Measurements from ENCODE around the gene KIAA1217. TPM values are rescaled to one million over a fixed set of nuclear protein-coding genes. Genes with fewer than 3 reads are reported as not detected.

The KIAA1217 gene
- polyA plus RNA-seq, 1 of the 3 experiments (the other 2 are of a cell fraction): 7.2 TPM

DNA sequence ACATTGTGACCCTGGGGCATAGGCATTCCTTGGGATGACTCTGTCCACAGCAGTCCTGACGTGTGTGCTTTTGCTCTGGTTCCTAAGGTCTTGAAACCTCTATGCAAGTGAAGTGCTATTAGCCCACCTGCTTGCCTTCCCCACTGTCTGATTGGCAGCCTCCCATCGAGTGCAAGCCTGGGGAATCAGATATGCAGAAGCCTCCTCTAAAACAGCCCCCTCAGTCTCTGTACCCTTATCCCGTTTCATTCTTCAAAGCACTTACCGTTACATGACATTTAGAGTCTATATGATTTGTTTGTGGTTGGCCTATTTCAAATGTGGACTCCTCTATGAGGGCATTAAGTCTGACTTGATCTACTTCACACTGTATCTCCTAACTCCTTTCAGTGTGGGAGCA, 4.3 kb downstream of the KIAA1217 start:
- POLR2A ChIA-PET: no interaction called here
- no peak for DNase-seq
- Histone ChIP-seq H3K4me3 (ENCODE audit: low read depth in 2 of 2, low read length in 1 of 2) (no peak overlapping the region), H3K4me1 (ENCODE audit: control insufficient read depth in 1 of 2, insufficient read depth in 2 of 2, low read depth in 1 of 2, low read length in 1 of 2) (peaks cover 14 to 16% of the 10 kb centered on the region in 2 experiments), H3K27ac (ENCODE audit: low read depth in 2 of 2, low read length in 1 of 2) (no peak overlapping the region), H3K27me3 (ENCODE audit: insufficient read depth) (no peaks in the 10 kb centered on the region), H2AFZ (ENCODE audit: low read depth) (no peak overlapping the region), H3K36me3 (replicated peaks in 1 of 2; ENCODE audit: control insufficient read depth in 1 of 2, insufficient read depth in 2 of 2, low read length in 1 of 2) (no peaks in the 10 kb centered on the region), H3K4me2 (no peak overlapping the region), H3F3A (replicated peaks; ENCODE audit: insufficient read depth) (peaks cover 7% of the 10 kb centered on the region), H3K9me3 (no peaks in the 10 kb centered on the region), H4K20me1 (ENCODE audit: insufficient read depth) (no peaks in the 10 kb centered on the region), H3K9me2 (no peaks in the 10 kb centered on the region), H3K9ac (no peak overlapping the region), H3K79me2 (ENCODE audit: insufficient read depth) (no peaks in the 10 kb centered on the region)
- no peak for TF ChIP-seq CHD2 (IDR thresholded peaks at IDR 0.05; ENCODE audit: low read length, partially characterized antibody)
- TF ChIP-seq TAF1 (IDR thresholded peaks at IDR 0.05; ENCODE audit: borderline replicate concordance, low read depth, low read length): no peak
- TF ChIP-seq EZH2phosphoT487 (IDR thresholded peaks at IDR 0.05; ENCODE audit: borderline replicate concordance, low read depth): no peak
- TF ChIP-seq JUND (IDR thresholded peaks at IDR 0.05): no peak
- TF ChIP-seq, protein P1, sequence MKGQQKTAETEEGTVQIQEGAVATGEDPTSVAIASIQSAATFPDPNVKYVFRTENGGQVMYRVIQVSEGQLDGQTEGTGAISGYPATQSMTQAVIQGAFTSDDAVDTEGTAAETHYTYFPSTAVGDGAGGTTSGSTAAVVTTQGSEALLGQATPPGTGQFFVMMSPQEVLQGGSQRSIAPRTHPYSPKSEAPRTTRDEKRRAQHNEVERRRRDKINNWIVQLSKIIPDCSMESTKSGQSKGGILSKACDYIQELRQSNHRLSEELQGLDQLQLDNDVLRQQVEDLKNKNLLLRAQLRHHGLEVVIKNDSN (IDR thresholded peaks at IDR 0.05; ENCODE audit: borderline replicate concordance, low read depth): no peak
- TF ChIP-seq ELF1 (IDR thresholded peaks at IDR 0.05): no peak
- TF ChIP-seq, protein P2, sequence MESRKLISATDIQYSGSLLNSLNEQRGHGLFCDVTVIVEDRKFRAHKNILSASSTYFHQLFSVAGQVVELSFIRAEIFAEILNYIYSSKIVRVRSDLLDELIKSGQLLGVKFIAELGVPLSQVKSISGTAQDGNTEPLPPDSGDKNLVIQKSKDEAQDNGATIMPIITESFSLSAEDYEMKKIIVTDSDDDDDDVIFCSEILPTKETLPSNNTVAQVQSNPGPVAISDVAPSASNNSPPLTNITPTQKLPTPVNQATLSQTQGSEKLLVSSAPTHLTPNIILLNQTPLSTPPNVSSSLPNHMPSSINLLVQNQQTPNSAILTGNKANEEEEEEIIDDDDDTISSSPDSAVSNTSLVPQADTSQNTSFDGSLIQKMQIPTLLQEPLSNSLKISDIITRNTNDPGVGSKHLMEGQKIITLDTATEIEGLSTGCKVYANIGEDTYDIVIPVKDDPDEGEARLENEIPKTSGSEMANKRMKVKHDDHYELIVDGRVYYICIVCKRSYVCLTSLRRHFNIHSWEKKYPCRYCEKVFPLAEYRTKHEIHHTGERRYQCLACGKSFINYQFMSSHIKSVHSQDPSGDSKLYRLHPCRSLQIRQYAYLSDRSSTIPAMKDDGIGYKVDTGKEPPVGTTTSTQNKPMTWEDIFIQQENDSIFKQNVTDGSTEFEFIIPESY (IDR thresholded peaks at IDR 0.05; ENCODE audit: borderline replicate concordance, low read depth): no peak
- no peak for TF ChIP-seq GABPA (IDR thresholded peaks at IDR 0.05; ENCODE audit: low read depth)
- TF ChIP-seq, protein P3, sequence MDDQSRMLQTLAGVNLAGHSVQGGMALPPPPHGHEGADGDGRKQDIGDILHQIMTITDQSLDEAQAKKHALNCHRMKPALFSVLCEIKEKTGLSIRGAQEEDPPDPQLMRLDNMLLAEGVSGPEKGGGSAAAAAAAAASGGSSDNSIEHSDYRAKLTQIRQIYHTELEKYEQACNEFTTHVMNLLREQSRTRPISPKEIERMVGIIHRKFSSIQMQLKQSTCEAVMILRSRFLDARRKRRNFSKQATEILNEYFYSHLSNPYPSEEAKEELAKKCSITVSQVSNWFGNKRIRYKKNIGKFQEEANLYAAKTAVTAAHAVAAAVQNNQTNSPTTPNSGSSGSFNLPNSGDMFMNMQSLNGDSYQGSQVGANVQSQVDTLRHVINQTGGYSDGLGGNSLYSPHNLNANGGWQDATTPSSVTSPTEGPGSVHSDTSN (IDR thresholded peaks at IDR 0.05): no peak
- TF ChIP-seq RCOR1 (IDR thresholded peaks at IDR 0.05; ENCODE audit: low read length): no peak
- TF ChIP-seq FOSL2 (IDR thresholded peaks at IDR 0.05; ENCODE audit: borderline replicate concordance, low read depth): no peak
- TF ChIP-seq MEF2A (IDR thresholded peaks at IDR 0.05; ENCODE audit: borderline replicate concordance, low read depth): no peak
- CTCF ChIA-PET: interaction anchor here (0.6 to 0.9 kb wide), 2 partner anchors 45 to 219 kb away, joined by 3 read pairs; no protein-coding TSS in a partner anchor
- 78% methylated on average over 4 of the region's 4 CpGs for whole genome bisulfite sequencing (ENCODE audit: low lambda C conversion rate)

DNA sequence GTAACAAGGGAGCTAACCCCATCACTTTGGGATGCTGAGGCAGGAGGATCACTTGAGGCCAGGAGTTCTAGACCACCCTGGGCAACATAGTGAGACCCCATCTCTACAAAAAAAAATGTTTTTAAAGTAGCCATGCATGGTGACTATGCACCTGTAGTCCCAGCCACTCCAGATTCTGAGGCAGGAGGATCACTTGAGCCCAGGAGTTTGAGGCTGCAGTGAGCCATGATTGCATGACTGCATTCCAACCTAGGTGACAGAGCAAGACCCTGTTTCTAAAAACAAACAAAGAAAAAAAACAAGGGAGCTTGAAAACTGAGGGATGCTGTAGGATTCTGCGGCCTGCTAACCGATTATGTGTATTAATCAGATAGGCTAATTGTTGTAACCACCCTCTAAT, 4.9 kb downstream of the KIAA1217 start:
- Histone ChIP-seq H3K9ac (no peak overlapping the region), H3K27me3 (ENCODE audit: insufficient read depth) (no peaks in the 10 kb centered on the region), H3K9me3 (no peaks in the 10 kb centered on the region), H3K79me2 (ENCODE audit: insufficient read depth) (no peaks in the 10 kb centered on the region), H2AFZ (ENCODE audit: low read depth) (no peak overlapping the region), H3F3A (replicated peaks; ENCODE audit: insufficient read depth) (peaks cover 7% of the 10 kb centered on the region), H3K4me2 (no peak overlapping the region), H4K20me1 (ENCODE audit: insufficient read depth) (no peaks in the 10 kb centered on the region), H3K4me3 (ENCODE audit: low read depth in 2 of 2, low read length in 1 of 2) (no peak overlapping the region), H3K9me2 (no peaks in the 10 kb centered on the region), H3K27ac (ENCODE audit: low read depth in 2 of 2, low read length in 1 of 2) (no peak overlapping the region), H3K36me3 (replicated peaks in 1 of 2; ENCODE audit: control insufficient read depth in 1 of 2, insufficient read depth in 2 of 2, low read length in 1 of 2) (no peaks in the 10 kb centered on the region), H3K4me1 (ENCODE audit: control insufficient read depth in 1 of 2, insufficient read depth in 2 of 2, low read depth in 1 of 2, low read length in 1 of 2) (peaks cover 9 to 10% of the 10 kb centered on the region in 2 experiments)
- POLR2A ChIA-PET: no interaction called here
- CTCF ChIA-PET: interaction anchor here (0.9 kb wide), 1 partner anchor 45 kb away, joined by 3 read pairs; no protein-coding TSS in a partner anchor
- 76% methylated on average over 2 of the region's 2 CpGs for WGBS (ENCODE audit: low lambda C conversion rate)
- no peak for DNase-seq
- TF ChIP-seq, protein P4, sequence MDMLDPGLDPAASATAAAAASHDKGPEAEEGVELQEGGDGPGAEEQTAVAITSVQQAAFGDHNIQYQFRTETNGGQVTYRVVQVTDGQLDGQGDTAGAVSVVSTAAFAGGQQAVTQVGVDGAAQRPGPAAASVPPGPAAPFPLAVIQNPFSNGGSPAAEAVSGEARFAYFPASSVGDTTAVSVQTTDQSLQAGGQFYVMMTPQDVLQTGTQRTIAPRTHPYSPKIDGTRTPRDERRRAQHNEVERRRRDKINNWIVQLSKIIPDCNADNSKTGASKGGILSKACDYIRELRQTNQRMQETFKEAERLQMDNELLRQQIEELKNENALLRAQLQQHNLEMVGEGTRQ (IDR thresholded peaks at IDR 0.05; ENCODE audit: borderline replicate concordance, low read depth, low read length): no peak
- TF ChIP-seq EZH2phosphoT487 (IDR thresholded peaks at IDR 0.05; ENCODE audit: borderline replicate concordance, low read depth): no peak
- TF ChIP-seq SMC3 (IDR thresholded peaks at IDR 0.05; ENCODE audit: low read depth, low read length): no peak
- TF ChIP-seq ELF1 (IDR thresholded peaks at IDR 0.05): no peak
- TF ChIP-seq, protein P5, sequence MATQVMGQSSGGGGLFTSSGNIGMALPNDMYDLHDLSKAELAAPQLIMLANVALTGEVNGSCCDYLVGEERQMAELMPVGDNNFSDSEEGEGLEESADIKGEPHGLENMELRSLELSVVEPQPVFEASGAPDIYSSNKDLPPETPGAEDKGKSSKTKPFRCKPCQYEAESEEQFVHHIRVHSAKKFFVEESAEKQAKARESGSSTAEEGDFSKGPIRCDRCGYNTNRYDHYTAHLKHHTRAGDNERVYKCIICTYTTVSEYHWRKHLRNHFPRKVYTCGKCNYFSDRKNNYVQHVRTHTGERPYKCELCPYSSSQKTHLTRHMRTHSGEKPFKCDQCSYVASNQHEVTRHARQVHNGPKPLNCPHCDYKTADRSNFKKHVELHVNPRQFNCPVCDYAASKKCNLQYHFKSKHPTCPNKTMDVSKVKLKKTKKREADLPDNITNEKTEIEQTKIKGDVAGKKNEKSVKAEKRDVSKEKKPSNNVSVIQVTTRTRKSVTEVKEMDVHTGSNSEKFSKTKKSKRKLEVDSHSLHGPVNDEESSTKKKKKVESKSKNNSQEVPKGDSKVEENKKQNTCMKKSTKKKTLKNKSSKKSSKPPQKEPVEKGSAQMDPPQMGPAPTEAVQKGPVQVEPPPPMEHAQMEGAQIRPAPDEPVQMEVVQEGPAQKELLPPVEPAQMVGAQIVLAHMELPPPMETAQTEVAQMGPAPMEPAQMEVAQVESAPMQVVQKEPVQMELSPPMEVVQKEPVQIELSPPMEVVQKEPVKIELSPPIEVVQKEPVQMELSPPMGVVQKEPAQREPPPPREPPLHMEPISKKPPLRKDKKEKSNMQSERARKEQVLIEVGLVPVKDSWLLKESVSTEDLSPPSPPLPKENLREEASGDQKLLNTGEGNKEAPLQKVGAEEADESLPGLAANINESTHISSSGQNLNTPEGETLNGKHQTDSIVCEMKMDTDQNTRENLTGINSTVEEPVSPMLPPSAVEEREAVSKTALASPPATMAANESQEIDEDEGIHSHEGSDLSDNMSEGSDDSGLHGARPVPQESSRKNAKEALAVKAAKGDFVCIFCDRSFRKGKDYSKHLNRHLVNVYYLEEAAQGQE (IDR thresholded peaks at IDR 0.05; ENCODE audit: low read depth, low read length): no peak
- no peak for TF ChIP-seq JUND (IDR thresholded peaks at IDR 0.05)
- no peak for TF ChIP-seq POLR2AphosphoS5 (IDR thresholded peaks at IDR 0.05; ENCODE audit: low read depth, low read length)
- no peak for TF ChIP-seq TAF1 (IDR thresholded peaks at IDR 0.05; ENCODE audit: borderline replicate concordance, low read depth, low read length)
- no peak for TF ChIP-seq MEF2A (IDR thresholded peaks at IDR 0.05; ENCODE audit: borderline replicate concordance, low read depth)
- TF ChIP-seq, protein P2 (IDR thresholded peaks at IDR 0.05; ENCODE audit: borderline replicate concordance, low read depth): no peak
